A549 (cell line): ENCODE results near the gene CORO2B. TPM values are rescaled to one million over a fixed set of nuclear protein-coding genes. Genes with fewer than 3 reads are reported as not detected.
A peak's percentile ranks its signal among the peaks of the same experiment; 100 is the strongest.

ENCODE experiments used
- ATAC-seq, 2 experiments: fragments of 200-7000 bp in 1 of 2; fragments of >200 bp in 1 of 2; cut with Nextera tagmentation in 1 of 2; cut with Tn5 transposase in 1 of 2; 3 replicates each; pipeline versions ENCODE4 v1.8.0 to v1.9.1; 2018 to 2020; ENCODE audit warnings: mild to moderate bottlenecking in 1 of 2, moderate library complexity in 1 of 2
- CTCF ChIA-PET: fragments of 300-600 bp; sonication (Branson Sonifier 250); formaldehyde crosslinking; extraction: SDS; loops from one replicate; lab custom pipeline; 2021; ENCODE audit warnings: antibody characterized with exemption, inconsistent platforms; lab: Yijun Ruan, JAX
- POLR2A ChIA-PET: fragments of 350-600 bp; formaldehyde crosslinking; extraction: SDS; loops from one replicate; lab custom pipeline; 2021; ENCODE audit warnings: antibody characterized with exemption, inconsistent platforms; lab: Yijun Ruan, JAX
- DNase-seq, 2 experiments: peaks; one replicate each; pipeline versions ENCODE4 v3.0.0 to v3.0.0-alpha.2; 2011 to 2016; ENCODE audit warnings: low read depth in 1 of 2, low spot score in 1 of 2
- FAIRE-seq: peaks from 2 replicates; lab custom pipeline; 2011; peaks lifted over from hg19 to GRCh38; lab: Jason Lieb, UNC
- H3K27ac ChIP-seq, 2 experiments: fragments of >200 bp; sonication (Bioruptor Twin); formaldehyde crosslinking; 3 replicates each; pipeline ENCODE4 v1.5.1; 2016 to 2017
- H3K4me1 ChIP-seq: fragments of >200 bp; sonication (Bioruptor Twin); formaldehyde crosslinking; 3 replicates; pipeline ENCODE4 v1.6.1; 2016
- H3K4me2 ChIP-seq: fragments of >200 bp; sonication (Bioruptor Twin); formaldehyde crosslinking; 3 replicates; pipeline ENCODE4 v1.6.1; 2016
- H3K4me3 ChIP-seq: fragments of >200 bp; sonication (Bioruptor Twin); formaldehyde crosslinking; 3 replicates; pipeline ENCODE4 v1.5.1; 2016
- H3K9me3 ChIP-seq: fragments of >200 bp; sonication (Bioruptor Twin); formaldehyde crosslinking; 3 replicates; pipeline ENCODE4 v1.6.1; 2016
- BHLHE40 ChIP-seq: IDR thresholded peaks from 2 replicates; pipeline ENCODE4 v1.6.1; 2012; ENCODE audit warnings: low read depth, low read length, inconsistent platforms
- CEBPB ChIP-seq, 2 experiments: fragments of >200 bp in 1 of 2; sonication (Bioruptor Twin) in 1 of 2; formaldehyde crosslinking in 1 of 2; IDR thresholded peaks; 2 replicates each; pipeline ENCODE4 v1.6.1; 2012 to 2016
- CHD4 ChIP-seq: fragments of 200-600 bp; sonication (generic); IDR thresholded peaks from 2 replicates; pipeline ENCODE4 v1.6.1; 2016; ENCODE audit warnings: antibody characterized with exemption, mild to moderate bottlenecking, borderline replicate concordance
- EP300 ChIP-seq, 2 experiments: fragments of >200 bp; sonication (Bioruptor Twin); formaldehyde crosslinking; IDR thresholded peaks; 2 replicates in 1 of 2; 3 replicates in 1 of 2; pipeline ENCODE4 v1.6.1; 2016 to 2017
- ESRRA ChIP-seq: fragments of 150-350 bp; IDR thresholded peaks from 2 replicates; pipeline ENCODE4 v1.6.1; 2014; ENCODE audit warnings: mild to moderate bottlenecking, low read length, borderline replicate concordance
- HOXA7 ChIP-seq: fragments of 250-450 bp; sonication (Bioruptor Pico); IDR thresholded peaks from 2 replicates; pipeline ENCODE4 v1.5.0; 2020; ENCODE audit warnings: mild to moderate bottlenecking, moderate library complexity
- JUN ChIP-seq, 2 experiments: fragments of >200 bp; sonication (Bioruptor Twin); formaldehyde crosslinking; IDR thresholded peaks; 2 replicates in 1 of 2; 3 replicates in 1 of 2; pipeline ENCODE4 v1.6.1; 2016 to 2017
- MAFK ChIP-seq: fragments of 450-650 bp; IDR thresholded peaks from 2 replicates; pipeline ENCODE4 v1.6.1; 2014; ENCODE audit not compliant: partially characterized antibody
- MAZ ChIP-seq: fragments of 150-350 bp; IDR thresholded peaks from 2 replicates; pipeline ENCODE4 v1.6.1; 2014; ENCODE audit warnings: antibody characterized with exemption, low read depth, low read length, borderline replicate concordance
- NFE2L2 ChIP-seq: fragments of 150-350 bp; conservative IDR thresholded peaks from 2 replicates; pipeline ENCODE4 v1.6.1; 2014; ENCODE audit warnings: low read length
- NR3C1 ChIP-seq: fragments of >200 bp; sonication (Bioruptor Twin); formaldehyde crosslinking; IDR thresholded peaks from 3 replicates; pipeline ENCODE4 v1.6.1; 2017
- PHF8 ChIP-seq: fragments of 200-600 bp; sonication (generic); IDR thresholded peaks from 2 replicates; pipeline ENCODE4 v1.6.1; 2016; ENCODE audit warnings: low read depth, mild to moderate bottlenecking, antibody characterized with exemption, moderate library complexity, borderline replicate concordance
- POLR2AphosphoS2 ChIP-seq: conservative IDR thresholded peaks from 2 replicates; pipeline ENCODE4 v1.6.1; 2012; ENCODE audit warnings: low read length, improper control_type of control experiment, inconsistent platforms
- RFX5 ChIP-seq: fragments of 450-650 bp; IDR thresholded peaks from 2 replicates; pipeline ENCODE4 v1.7.1; 2014; ENCODE audit warnings: antibody characterized with exemption, mild to moderate bottlenecking, moderate library complexity
- RNF2 ChIP-seq: fragments of 200-600 bp; sonication (generic); IDR thresholded peaks from 2 replicates; pipeline ENCODE4 v1.6.1; 2016; ENCODE audit warnings: low read depth, mild to moderate bottlenecking, antibody characterized with exemption, moderate library complexity, borderline replicate concordance
- SREBF2 ChIP-seq: fragments of 450-650 bp; IDR thresholded peaks from 2 replicates; pipeline ENCODE4 v1.6.1; 2014; ENCODE audit warnings: mild to moderate bottlenecking, moderate library complexity
- TP53 ChIP-seq: fragments of 250-450 bp; sonication (Bioruptor Pico); IDR thresholded peaks from 2 replicates; pipeline ENCODE4 v1.5.0; 2021; ENCODE audit warnings: mild to moderate bottlenecking, moderate library complexity
- ZC3H11A ChIP-seq: fragments of 450-650 bp; IDR thresholded peaks from 2 replicates; pipeline ENCODE4 v1.6.1; 2014; ENCODE audit warnings: antibody characterized with exemption, mild to moderate bottlenecking
- ZFP36 ChIP-seq: fragments of 450-650 bp; IDR thresholded peaks from 2 replicates; pipeline ENCODE4 v1.6.1; 2014; ENCODE audit warnings: borderline replicate concordance; ENCODE audit not compliant: partially characterized antibody
- WGBS: methylation state at CpG from one replicate; pipeline ENCODE4 v1.1.6; 2017; ENCODE audit errors: missing lambda C conversion rate; 5-methylcytosine and 5-hydroxymethylcytosine counted together
- polyA plus RNA-seq, 4 experiments: library from polyadenylated mRNA; depleted of rRNA in 3 of 4; stranded (reverse); fragments of >200 nt; fragmentation: RNase III in 1 of 4; extraction: RNeasy Plus Mini Kit Qiagen cat#74134 plus additional on column Dnase treatment in 1 of 4; gene quantifications; 2 replicates in 3 of 4; 3 replicates in 1 of 4; pipeline ENCODE4 v1.2.3, GENCODE V29; 2011 to 2017
- TF ChIP-seq, protein P1 (sequence below): fragments of 250-450 bp; sonication (Bioruptor Pico); IDR thresholded peaks from 2 replicates; pipeline ENCODE4 v1.5.0; 2020; ENCODE audit warnings: low read depth, mild to moderate bottlenecking, moderate library complexity
- TF ChIP-seq, protein P2 (sequence below): fragments of 150-350 bp; IDR thresholded peaks from 2 replicates; pipeline ENCODE4 v1.6.1; 2014; ENCODE audit warnings: low read depth, mild to moderate bottlenecking, low read length
- TF ChIP-seq, protein P3 (sequence below): fragments of >200 bp; sonication (Bioruptor Twin); formaldehyde crosslinking; IDR thresholded peaks from 3 replicates; pipeline ENCODE4 v1.6.1; 2016
- TF ChIP-seq, protein P4 (sequence below): fragments of 250-450 bp; sonication (Bioruptor Pico); IDR thresholded peaks from 2 replicates; pipeline ENCODE4 v1.5.0; 2021; ENCODE audit warnings: mild to moderate bottlenecking, moderate library complexity, borderline replicate concordance
- TF ChIP-seq, protein P5 (sequence below): IDR thresholded peaks from 2 replicates; pipeline ENCODE4 v1.6.1; 2012
- TF ChIP-seq, protein P6 (sequence below): IDR thresholded peaks from 2 replicates; pipeline ENCODE4 v1.6.1; 2012; ENCODE audit warnings: low read depth, borderline replicate concordance
- TF ChIP-seq, protein P7 (sequence below): fragments of >200 bp; sonication (Bioruptor Twin); formaldehyde crosslinking; IDR thresholded peaks from 3 replicates; pipeline ENCODE4 v1.5.1; 2016

The CORO2B gene
- polyA plus RNA-seq, 2 of the 4 experiments (the other 2 are of a cell fraction): 2.0 to 2.3 TPM

DNA sequence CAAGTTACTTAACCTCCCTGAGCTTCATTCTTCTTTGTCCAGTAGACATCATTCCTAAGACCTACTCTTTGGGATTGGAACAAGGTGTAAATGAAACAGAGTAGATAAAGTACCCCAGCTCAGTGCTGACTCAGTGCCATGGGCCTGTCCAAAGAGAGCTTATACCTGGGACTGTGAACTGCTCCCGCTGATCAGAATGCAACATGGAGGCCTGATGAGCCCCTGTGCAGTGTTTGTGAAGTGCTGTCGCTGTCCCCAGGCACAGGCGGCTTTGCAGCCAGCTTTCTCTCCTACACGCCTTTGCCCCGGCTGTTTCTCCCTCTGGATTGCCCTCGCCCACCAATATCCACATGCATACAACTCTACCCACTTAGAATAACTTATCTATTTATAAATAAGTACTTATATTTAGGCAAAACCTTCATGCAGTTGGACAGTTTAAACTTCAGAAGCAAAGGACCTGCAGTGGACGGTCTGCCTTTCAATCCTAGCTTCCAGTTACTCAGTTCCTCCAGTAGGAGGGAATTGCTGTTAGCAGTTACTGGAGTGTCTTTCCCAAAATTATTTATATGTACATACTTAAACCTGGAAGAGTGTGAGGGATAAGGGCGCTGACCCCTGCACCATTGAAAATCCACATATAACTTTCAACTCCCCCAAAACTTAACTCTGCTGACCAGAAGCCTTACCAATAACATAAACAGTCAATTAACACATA is 80.0 kb downstream of the CORO2B start:
- Histone ChIP-seq H3K4me1 (no peaks in the 10 kb centered on the region), H3K4me2 (no peak overlapping the region), H3K4me3 (no peak overlapping the region)
- no peak for DNase-seq
- CTCF ChIA-PET: interaction anchor here (0.7 to 21.9 kb wide), 13 partner anchors 6 to 352 kb away, joined by 3 to 205 read pairs (median 4); no protein-coding TSS in a partner anchor
- TF ChIP-seq ZFP36 (no peak), TP53 (CRISPR knock-in tag) (no peak), SREBF2 (no peak), MAFK (no peak), POLR2AphosphoS2 (no peak), RNF2 (no peak), ZC3H11A (no peak), EP300 (IDR thresholded peaks at IDR 0.05) (no peak), RFX5 (no peak), ESRRA (no peak), CEBPB (IDR thresholded peaks at IDR 0.05) (no peak)
- TF ChIP-seq, protein P1, sequence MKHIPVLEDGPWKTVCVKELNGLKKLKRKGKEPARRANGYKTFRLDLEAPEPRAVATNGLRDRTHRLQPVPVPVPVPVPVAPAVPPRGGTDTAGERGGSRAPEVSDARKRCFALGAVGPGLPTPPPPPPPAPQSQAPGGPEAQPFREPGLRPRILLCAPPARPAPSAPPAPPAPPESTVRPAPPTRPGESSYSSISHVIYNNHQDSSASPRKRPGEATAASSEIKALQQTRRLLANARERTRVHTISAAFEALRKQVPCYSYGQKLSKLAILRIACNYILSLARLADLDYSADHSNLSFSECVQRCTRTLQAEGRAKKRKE (CRISPR knock-in tag): no peak
- TF ChIP-seq, protein P2, sequence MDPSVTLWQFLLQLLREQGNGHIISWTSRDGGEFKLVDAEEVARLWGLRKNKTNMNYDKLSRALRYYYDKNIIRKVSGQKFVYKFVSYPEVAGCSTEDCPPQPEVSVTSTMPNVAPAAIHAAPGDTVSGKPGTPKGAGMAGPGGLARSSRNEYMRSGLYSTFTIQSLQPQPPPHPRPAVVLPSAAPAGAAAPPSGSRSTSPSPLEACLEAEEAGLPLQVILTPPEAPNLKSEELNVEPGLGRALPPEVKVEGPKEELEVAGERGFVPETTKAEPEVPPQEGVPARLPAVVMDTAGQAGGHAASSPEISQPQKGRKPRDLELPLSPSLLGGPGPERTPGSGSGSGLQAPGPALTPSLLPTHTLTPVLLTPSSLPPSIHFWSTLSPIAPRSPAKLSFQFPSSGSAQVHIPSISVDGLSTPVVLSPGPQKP: no peak
- TF ChIP-seq, protein P3, sequence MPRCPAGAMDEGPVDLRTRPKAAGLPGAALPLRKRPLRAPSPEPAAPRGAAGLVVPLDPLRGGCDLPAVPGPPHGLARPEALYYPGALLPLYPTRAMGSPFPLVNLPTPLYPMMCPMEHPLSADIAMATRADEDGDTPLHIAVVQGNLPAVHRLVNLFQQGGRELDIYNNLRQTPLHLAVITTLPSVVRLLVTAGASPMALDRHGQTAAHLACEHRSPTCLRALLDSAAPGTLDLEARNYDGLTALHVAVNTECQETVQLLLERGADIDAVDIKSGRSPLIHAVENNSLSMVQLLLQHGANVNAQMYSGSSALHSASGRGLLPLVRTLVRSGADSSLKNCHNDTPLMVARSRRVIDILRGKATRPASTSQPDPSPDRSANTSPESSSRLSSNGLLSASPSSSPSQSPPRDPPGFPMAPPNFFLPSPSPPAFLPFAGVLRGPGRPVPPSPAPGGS: no peak
- TF ChIP-seq, protein P4, sequence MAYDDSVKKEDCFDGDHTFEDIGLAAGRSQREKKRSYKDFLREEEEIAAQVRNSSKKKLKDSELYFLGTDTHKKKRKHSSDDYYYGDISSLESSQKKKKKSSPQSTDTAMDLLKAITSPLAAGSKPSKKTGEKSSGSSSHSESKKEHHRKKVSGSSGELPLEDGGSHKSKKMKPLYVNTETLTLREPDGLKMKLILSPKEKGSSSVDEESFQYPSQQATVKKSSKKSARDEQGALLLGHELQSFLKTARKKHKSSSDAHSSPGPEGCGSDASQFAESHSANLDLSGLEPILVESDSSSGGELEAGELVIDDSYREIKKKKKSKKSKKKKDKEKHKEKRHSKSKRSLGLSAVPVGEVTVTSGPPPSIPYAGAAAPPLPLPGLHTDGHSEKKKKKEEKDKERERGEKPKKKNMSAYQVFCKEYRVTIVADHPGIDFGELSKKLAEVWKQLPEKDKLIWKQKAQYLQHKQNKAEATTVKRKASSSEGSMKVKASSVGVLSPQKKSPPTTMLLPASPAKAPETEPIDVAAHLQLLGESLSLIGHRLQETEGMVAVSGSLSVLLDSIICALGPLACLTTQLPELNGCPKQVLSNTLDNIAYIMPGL (CRISPR knock-in tag): no peak
- TF ChIP-seq, all 56 proteins: peak for 0
- H3K27ac ChIP-seq: no peak overlapping the region
- ATAC-seq (peak in 1 of 2 experiments; percentile 64; a peak in 3 of 6 replicates), FAIRE-seq (no peak)
- POLR2A ChIA-PET: no interaction called here
- 0 out of 3 replicates have a peak, but pooled peaks cover 4% of the 10 kb centered on the region for H3K9me3 ChIP-seq
- WGBS: 83% methylated on average over 8 of the region's 8 CpGs

DNA sequence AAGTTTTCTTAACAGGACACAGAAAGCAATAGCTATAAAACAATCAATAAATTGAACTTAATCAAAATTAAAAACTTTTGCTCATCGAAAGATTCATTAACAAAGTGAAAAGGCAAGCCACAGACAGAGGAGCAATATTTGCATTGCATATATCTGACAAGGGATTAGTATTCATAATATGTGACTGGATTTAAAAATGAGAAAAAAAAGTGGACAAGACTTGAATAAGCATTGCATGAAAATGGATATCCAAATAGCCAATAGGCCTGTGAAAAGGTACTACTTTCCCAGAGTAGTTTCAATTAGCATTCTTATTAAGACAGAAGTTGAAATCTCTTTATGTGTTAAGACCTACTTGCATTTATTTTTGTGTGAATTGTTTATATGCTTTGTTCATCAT is 84.7 kb downstream of the CORO2B start:
- H3K27ac ChIP-seq: no peak overlapping the region
- H3K9me3 ChIP-seq: 0 out of 3 replicates have a peak, but pooled peaks cover 5% of the 10 kb centered on the region
- ChIA-PET CTCF (interaction anchor here (0.6 to 22.7 kb wide), 5 partner anchors 10 to 319 kb away, joined by 3 to 452 read pairs (median 98); no protein-coding TSS in a partner anchor), POLR2A (no interaction called here)
- no peak for DNase-seq
- 43% methylated on average over 1 of the region's 1 CpG for WGBS
- peak; percentile 78 for FAIRE-seq
- H3K4me1 ChIP-seq: no peaks in the 10 kb centered on the region
- no peak overlapping the region for H3K4me3 ChIP-seq
- no peak overlapping the region for H3K4me2 ChIP-seq
- no peak for ATAC-seq
- TF ChIP-seq CHD4 (no peak), MAZ (no peak), NR3C1 (no peak), PHF8 (no peak), JUN (IDR thresholded peaks at IDR 0.05) (no peak), HOXA7 (CRISPR knock-in tag) (no peak), NFE2L2 (no peak), BHLHE40 (no peak)
- TF ChIP-seq, protein P5, sequence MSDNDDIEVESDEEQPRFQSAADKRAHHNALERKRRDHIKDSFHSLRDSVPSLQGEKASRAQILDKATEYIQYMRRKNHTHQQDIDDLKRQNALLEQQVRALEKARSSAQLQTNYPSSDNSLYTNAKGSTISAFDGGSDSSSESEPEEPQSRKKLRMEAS: no peak
- TF ChIP-seq, protein P2: no peak
- TF ChIP-seq, protein P6, sequence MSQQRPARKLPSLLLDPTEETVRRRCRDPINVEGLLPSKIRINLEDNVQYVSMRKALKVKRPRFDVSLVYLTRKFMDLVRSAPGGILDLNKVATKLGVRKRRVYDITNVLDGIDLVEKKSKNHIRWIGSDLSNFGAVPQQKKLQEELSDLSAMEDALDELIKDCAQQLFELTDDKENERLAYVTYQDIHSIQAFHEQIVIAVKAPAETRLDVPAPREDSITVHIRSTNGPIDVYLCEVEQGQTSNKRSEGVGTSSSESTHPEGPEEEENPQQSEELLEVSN: no peak
- TF ChIP-seq, protein P7, sequence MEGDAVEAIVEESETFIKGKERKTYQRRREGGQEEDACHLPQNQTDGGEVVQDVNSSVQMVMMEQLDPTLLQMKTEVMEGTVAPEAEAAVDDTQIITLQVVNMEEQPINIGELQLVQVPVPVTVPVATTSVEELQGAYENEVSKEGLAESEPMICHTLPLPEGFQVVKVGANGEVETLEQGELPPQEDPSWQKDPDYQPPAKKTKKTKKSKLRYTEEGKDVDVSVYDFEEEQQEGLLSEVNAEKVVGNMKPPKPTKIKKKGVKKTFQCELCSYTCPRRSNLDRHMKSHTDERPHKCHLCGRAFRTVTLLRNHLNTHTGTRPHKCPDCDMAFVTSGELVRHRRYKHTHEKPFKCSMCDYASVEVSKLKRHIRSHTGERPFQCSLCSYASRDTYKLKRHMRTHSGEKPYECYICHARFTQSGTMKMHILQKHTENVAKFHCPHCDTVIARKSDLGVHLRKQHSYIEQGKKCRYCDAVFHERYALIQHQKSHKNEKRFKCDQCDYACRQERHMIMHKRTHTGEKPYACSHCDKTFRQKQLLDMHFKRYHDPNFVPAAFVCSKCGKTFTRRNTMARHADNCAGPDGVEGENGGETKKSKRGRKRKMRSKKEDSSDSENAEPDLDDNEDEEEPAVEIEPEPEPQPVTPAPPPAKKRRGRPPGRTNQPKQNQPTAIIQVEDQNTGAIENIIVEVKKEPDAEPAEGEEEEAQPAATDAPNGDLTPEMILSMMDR: no peak
